ENCODE measurements around the gene LIPH.
A peak's percentile ranks its signal among the peaks of the same experiment; 100 is the strongest.

The LIPH gene

DNA sequence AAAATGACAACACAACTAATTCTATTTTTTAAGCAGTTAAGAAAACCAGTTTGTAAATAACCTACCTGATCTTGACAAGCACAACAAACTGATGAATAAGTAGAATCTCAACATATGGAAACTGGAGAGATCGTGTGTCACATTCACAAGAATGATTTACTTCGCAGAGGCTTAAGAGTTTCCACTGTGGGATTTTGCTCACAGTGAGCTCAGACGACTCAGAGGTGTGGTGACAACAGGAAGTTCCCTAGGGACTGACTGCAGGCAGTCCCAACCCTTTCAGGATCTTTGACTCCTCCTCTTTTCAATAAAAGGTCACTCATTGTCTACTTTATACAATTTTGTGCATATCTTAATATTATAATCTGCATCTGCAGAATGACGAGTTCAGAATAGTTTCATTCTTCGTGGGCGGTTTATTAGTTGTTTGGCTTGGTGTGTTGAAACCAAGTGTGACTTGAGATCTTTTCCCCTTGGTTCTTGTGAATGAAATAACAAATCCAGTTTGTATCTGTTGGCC lies at the start of gene LIPH:
TSS of gene LIPH (minus strand) at position 231 of the 520 bp plus-strand sequence. CDS start at position 114, 117 bp downstream.
- no peak for DNase-seq
- no peak within 1 kb of the TSS for H3K4me3 ChIP-seq
- intact Hi-C loops (cut with DNase I; ENCODE audit: low total_unique reads): no loop called here
- H3K36me3 ChIP-seq: no peaks in the 10 kb centered on the region
- no peak within 1 kb of the TSS for H3K27ac ChIP-seq
- no peaks in the 10 kb centered on the region for H3K27me3 ChIP-seq
- no peaks in the 10 kb centered on the region for H3K9me3 ChIP-seq
- H3K4me1 ChIP-seq: peaks cover 0 to 11% (median 4%) of the 10 kb centered on the region in 4 donors
- TF ChIP-seq, protein P1, sequence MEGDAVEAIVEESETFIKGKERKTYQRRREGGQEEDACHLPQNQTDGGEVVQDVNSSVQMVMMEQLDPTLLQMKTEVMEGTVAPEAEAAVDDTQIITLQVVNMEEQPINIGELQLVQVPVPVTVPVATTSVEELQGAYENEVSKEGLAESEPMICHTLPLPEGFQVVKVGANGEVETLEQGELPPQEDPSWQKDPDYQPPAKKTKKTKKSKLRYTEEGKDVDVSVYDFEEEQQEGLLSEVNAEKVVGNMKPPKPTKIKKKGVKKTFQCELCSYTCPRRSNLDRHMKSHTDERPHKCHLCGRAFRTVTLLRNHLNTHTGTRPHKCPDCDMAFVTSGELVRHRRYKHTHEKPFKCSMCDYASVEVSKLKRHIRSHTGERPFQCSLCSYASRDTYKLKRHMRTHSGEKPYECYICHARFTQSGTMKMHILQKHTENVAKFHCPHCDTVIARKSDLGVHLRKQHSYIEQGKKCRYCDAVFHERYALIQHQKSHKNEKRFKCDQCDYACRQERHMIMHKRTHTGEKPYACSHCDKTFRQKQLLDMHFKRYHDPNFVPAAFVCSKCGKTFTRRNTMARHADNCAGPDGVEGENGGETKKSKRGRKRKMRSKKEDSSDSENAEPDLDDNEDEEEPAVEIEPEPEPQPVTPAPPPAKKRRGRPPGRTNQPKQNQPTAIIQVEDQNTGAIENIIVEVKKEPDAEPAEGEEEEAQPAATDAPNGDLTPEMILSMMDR (IDR thresholded peaks at IDR 0.05): no peak

DNA sequence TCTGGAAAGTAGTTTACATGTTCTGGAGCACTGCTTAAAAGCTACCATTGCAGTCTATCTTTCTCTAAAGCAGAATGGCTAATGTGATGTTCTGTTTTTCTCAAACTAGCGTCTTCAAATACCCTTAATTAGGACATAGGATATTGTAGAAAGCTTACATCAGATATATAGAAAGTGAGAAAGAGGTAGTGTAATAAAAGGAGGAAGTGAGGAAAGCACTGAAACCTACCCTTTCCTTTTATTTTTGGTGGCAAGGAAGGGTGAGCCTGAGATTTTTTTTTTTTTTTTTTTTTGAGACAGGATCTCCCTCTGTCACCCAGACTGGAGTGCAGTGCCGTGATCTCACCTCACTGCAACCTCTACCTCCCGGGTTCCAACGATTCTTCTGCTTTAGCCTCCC lies 43.1 kb upstream of the LIPH start:
- DNase-seq: no peak
- intact Hi-C loops (cut with DNase I; ENCODE audit: low total_unique reads): no loop called here
- no peaks in the 10 kb centered on the region for H3K4me1 ChIP-seq
- TF ChIP-seq, protein P1 (IDR thresholded peaks at IDR 0.05): no peak
- no peak overlapping the region for H3K27ac ChIP-seq
- H3K36me3 ChIP-seq: peaks cover 20 to 72% (median 52%) of the 10 kb centered on the region in 3 donors
- H3K4me3 ChIP-seq: no peak overlapping the region
- H3K27me3 ChIP-seq: no peaks in the 10 kb centered on the region
- no peaks in the 10 kb centered on the region for H3K9me3 ChIP-seq

DNA sequence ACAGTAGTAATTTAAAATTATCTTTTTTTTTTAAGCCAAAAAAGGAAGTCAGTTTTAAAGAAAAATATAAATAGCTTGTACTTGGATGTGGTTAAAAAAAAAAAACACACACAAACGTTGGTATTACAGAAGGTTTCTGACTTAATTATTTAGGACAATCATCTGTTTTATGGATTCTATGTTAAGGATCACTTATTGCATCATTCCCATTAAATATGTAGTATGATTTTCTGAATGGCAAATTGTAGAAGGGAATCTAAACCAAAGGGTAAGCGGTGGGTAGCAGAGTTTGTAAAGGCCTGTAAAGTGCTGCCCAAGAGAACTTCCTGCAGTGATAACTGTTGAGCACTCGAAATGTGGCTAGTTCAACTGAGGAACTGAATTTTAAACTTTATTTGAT lies 41.7 kb upstream of the LIPH start:
- Histone ChIP-seq H3K4me1 (no peaks in the 10 kb centered on the region), H3K4me3 (no peak overlapping the region), H3K27ac (no peak overlapping the region), H3K36me3 (peaks cover 15 to 70% (median 50%) of the 10 kb centered on the region in 3 donors), H3K27me3 (no peaks in the 10 kb centered on the region), H3K9me3 (no peaks in the 10 kb centered on the region)
- intact Hi-C loops (cut with DNase I; ENCODE audit: low total_unique reads): no loop called here
- no peak for DNase-seq
- TF ChIP-seq, protein P1 (IDR thresholded peaks at IDR 0.05): no peak

DNA sequence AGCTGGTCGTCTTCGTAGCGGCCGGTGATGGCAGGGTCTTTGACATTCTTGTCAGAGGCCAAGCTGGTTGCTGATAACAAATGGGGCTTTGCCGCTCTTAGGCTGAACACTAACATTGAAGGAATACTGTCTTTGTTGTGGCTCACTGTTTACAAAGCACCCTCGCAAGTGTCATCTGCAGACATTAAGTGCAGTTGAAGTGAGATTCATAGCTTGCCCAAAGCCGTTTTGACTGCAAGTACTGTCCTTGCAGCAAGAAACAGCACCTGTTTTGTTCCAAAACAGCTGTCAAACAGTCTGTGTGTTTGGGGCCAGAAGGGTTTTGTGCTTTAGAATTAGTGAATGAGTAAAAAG lies 34.3 kb upstream of the LIPH start:
- H3K27ac ChIP-seq: peak overlapping the region; percentile 90 to 97
- H3K27me3 ChIP-seq: no peaks in the 10 kb centered on the region
- H3K4me3 ChIP-seq: peak overlapping the region; percentile 69 to 90
- peaks cover 0 to 28% (median 16%) of the 10 kb centered on the region in 4 donors for H3K4me1 ChIP-seq
- intact Hi-C loops (cut with DNase I; ENCODE audit: low total_unique reads): loop anchor here (10.0 kb wide), 1 partner anchor 92 kb away; the partner anchor contains the start of gene TMEM41A
- H3K9me3 ChIP-seq: no peaks in the 10 kb centered on the region
- no peak for DNase-seq
- TF ChIP-seq, protein P1 (IDR thresholded peaks at IDR 0.05): no peak
- peaks cover 7 to 15% (median 13%) of the 10 kb centered on the region in 3 donors for H3K36me3 ChIP-seq

DNA sequence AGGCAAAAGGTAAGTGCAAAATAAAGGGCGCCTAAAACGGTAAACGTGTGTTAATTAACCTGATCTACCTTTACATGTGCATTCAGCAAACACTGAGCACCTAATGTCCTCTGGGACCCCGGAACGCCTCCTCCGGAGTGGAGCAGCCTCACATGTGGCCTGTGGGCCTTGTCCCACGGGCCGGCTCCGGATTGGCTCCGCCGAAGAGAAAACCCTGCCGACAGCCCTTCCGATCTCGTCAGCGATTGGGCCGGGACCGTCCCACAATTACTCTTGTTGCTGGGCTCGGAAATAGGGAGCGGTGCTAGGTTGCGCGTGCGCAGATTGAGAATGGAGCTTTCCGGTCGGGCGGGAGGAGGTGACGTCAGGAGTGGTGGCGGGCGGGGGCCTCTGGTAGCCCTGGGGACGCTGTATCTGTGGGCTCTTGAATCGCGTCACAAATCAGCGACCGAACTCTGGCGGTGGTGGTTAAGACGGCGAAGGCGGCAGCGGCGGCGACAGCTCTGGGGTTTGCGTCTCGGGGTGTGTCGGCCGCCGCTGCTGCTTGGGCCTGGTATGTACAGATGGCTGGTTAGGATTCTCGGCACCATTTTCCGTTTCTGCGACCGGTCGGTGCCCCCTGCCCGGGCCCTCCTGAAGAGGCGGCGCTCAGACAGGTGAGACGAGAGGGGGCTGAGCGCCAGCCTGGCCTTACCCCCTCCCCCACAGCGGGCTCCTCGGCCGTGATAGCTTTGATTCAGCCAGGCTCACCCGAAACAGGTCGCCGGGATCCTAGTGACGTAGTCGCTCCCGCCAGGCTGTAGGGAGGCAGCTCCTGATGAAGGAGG lies 33.7 kb upstream of the LIPH start, which contains the start of gene SENP2:
TSS of gene SENP2 (plus strand) at position 437 of the 827 bp plus-strand sequence. CDS start at position 556, 119 bp downstream.
- Histone ChIP-seq H3K4me3 (peak within 1 kb of the TSS; percentile 69 to 90), H3K4me1 (peaks cover 0 to 28% (median 16%) of the 10 kb centered on the region in 4 donors), H3K27me3 (no peaks in the 10 kb centered on the region), H3K36me3 (peaks cover 2 to 9% (median 7%) of the 10 kb centered on the region in 3 donors), H3K9me3 (no peaks in the 10 kb centered on the region), H3K27ac (peak within 1 kb of the TSS; percentile 90 to 97)
- intact Hi-C loops (cut with DNase I; ENCODE audit: low total_unique reads): loop anchor here (10.0 kb wide), 1 partner anchor 91 kb away; the partner anchor contains the start of gene TMEM41A
- peak; percentile 99 to 100 for DNase-seq
- TF ChIP-seq, protein P1 (IDR thresholded peaks at IDR 0.05): peak in 1 of 2 experiments; percentile 12
